Trophoblast cell (in vitro differentiated cells and primary cell): ENCODE measurements around the gene CRY1.

Experiments
- DNase-seq, 2 donors: peaks; one replicate each; pipeline ENCODE4 v3.0.0-alpha.2; 2016
- H2AFZ ChIP-seq: 2 replicates; pipeline ENCODE4 v1.6.1; 2013; ENCODE audit warnings: low read length, moderate library complexity, mild to moderate bottlenecking; ENCODE audit not compliant: insufficient read depth, poor library complexity
- H2AK5ac ChIP-seq: 2 replicates; pipeline ENCODE4 v1.6.1; 2013; ENCODE audit warnings: mild to moderate bottlenecking, low read length
- H2BK120ac ChIP-seq: 2 replicates; pipeline ENCODE4 v1.6.1; 2013; ENCODE audit warnings: low read length, mild to moderate bottlenecking, moderate library complexity; ENCODE audit not compliant: insufficient read depth, poor library complexity
- H2BK12ac ChIP-seq: 2 replicates; pipeline ENCODE4 v1.6.1; 2013; ENCODE audit warnings: mild to moderate bottlenecking, low read length, moderate library complexity
- H2BK5ac ChIP-seq: 2 replicates; pipeline ENCODE4 v1.6.1; 2013; ENCODE audit warnings: low read length, low read depth, moderate library complexity, mild to moderate bottlenecking; ENCODE audit not compliant: poor library complexity
- H3K14ac ChIP-seq: 2 replicates; pipeline ENCODE4 v1.6.1; 2013; ENCODE audit warnings: mild to moderate bottlenecking, low read length
- H3K18ac ChIP-seq: 2 replicates; pipeline ENCODE4 v1.6.1; 2013; ENCODE audit warnings: mild to moderate bottlenecking, low read length
- H3K23ac ChIP-seq: 2 replicates; pipeline ENCODE4 v1.6.1; 2013; ENCODE audit warnings: low read length
- H3K27ac ChIP-seq: 2 replicates; pipeline ENCODE4 v1.5.1; 2013; ENCODE audit warnings: low read depth, mild to moderate bottlenecking, inconsistent platforms, low read length, moderate library complexity
- H3K27me3 ChIP-seq: 2 replicates; pipeline ENCODE4 v1.6.1; 2013; ENCODE audit warnings: inconsistent platforms, mild to moderate bottlenecking, low read length, moderate library complexity; ENCODE audit not compliant: insufficient read depth
- H3K36me3 ChIP-seq, 2 experiments: 1 replicate in 1 of 2; 2 replicates in 1 of 2; pipeline ENCODE4 v1.6.1; 2013; ENCODE audit warnings: low read length in 2 of 2, mild to moderate bottlenecking in 2 of 2, moderate library complexity in 1 of 2; ENCODE audit not compliant: insufficient read depth in 2 of 2, control insufficient read depth in 1 of 2
- H3K4ac ChIP-seq: 2 replicates; pipeline ENCODE4 v1.6.1; 2013; ENCODE audit warnings: low read depth, mild to moderate bottlenecking, low read length, moderate library complexity
- H3K4me1 ChIP-seq, 2 experiments: 1 replicate in 1 of 2; 2 replicates in 1 of 2; pipeline ENCODE4 v1.6.1; 2013; ENCODE audit warnings: low read length in 2 of 2, mild to moderate bottlenecking in 2 of 2, moderate library complexity in 1 of 2; ENCODE audit not compliant: insufficient read depth in 2 of 2, control insufficient read depth in 1 of 2
- H3K4me2 ChIP-seq: 2 replicates; pipeline ENCODE4 v1.6.1; 2013; ENCODE audit warnings: inconsistent platforms, mild to moderate bottlenecking, low read length, moderate library complexity
- H3K4me3 ChIP-seq: 2 replicates; pipeline ENCODE4 v1.5.1; 2013; ENCODE audit warnings: mild to moderate bottlenecking, low read depth, low read length, inconsistent platforms
- H3K79me1 ChIP-seq: one replicate; pipeline ENCODE4 v1.6.1; 2013; ENCODE audit warnings: low read length
- H3K79me2 ChIP-seq: 2 replicates; pipeline ENCODE4 v1.6.1; 2013; ENCODE audit warnings: low read length, mild to moderate bottlenecking; ENCODE audit not compliant: control insufficient read depth, insufficient read depth, poor library complexity
- H3K9ac ChIP-seq: 2 replicates; pipeline ENCODE4 v1.6.1; 2013; ENCODE audit warnings: mild to moderate bottlenecking, low read length
- H3K9me3 ChIP-seq: 2 replicates; pipeline ENCODE4 v1.6.1; 2013; ENCODE audit warnings: low read depth, mild to moderate bottlenecking, control low read depth, inconsistent platforms, low read length; ENCODE audit not compliant: insufficient read depth
- H4K12ac ChIP-seq: 2 replicates; pipeline ENCODE4 v1.6.1; 2013; ENCODE audit warnings: low read depth, mild to moderate bottlenecking, low read length, moderate library complexity
- H4K8ac ChIP-seq: 2 replicates; pipeline ENCODE4 v1.6.1; 2013; ENCODE audit warnings: low read depth, mild to moderate bottlenecking, low read length, moderate library complexity
- H4K91ac ChIP-seq: one replicate; pipeline ENCODE4 v1.6.1; 2013; ENCODE audit warnings: low read depth, mild to moderate bottlenecking, low read length, moderate library complexity
- WGBS: extraction: QIAGEN DNeasy Blood & Tissue Kit; methylation state at CpG from one replicate; pipeline ENCODE4 v1.1.7; 2013; ENCODE audit warnings: missing lambda C conversion rate; ENCODE audit not compliant: insufficient read length, insufficient coverage; ENCODE audit errors: extremely low coverage; 5-methylcytosine and 5-hydroxymethylcytosine counted together

Gene CRY1

GRCh38 chr12:107122452-107122958 is 29.2 kb upstream of the CRY1 start:
- Histone ChIP-seq H3K27me3 (no peaks in the 10 kb centered on the region), H4K12ac (no peak overlapping the region), H2BK12ac (no peak overlapping the region), H3K27ac (no peak overlapping the region), H3K4me3 (no peak overlapping the region), H3K79me1 (no peaks in the 10 kb centered on the region), H3K9me3 (peaks cover 2% of the 10 kb centered on the region), H4K8ac (no peak overlapping the region), H3K36me3 (no peaks in the 10 kb centered on the region), H3K18ac (no peak overlapping the region), H3K14ac (no peak overlapping the region), H3K79me2 (no peaks in the 10 kb centered on the region), H3K23ac (no peak overlapping the region), H3K4me2 (no peak overlapping the region), H2BK120ac (no peak overlapping the region), H2BK5ac (no peak overlapping the region), H2AFZ (no peak overlapping the region), H2AK5ac (no peak overlapping the region), H4K91ac (no peak overlapping the region), H3K4ac (no peak overlapping the region), H3K9ac (no peak overlapping the region), H3K4me1 (no peaks in the 10 kb centered on the region)
- DNase-seq: no peak
- WGBS: no CpG with 5 or more reads among the region's 3 CpGs

- no peaks in the 10 kb centered on the region for H3K27me3 ChIP-seq
- no peak overlapping the region for H3K9ac ChIP-seq
- no peaks in the 10 kb centered on the region for H3K79me1 ChIP-seq
- H2BK12ac ChIP-seq: no peak overlapping the region
- no peak for DNase-seq
- no peaks in the 10 kb centered on the region for H3K79me2 ChIP-seq
- H3K4me2 ChIP-seq: no peak overlapping the region
- peaks cover 2% of the 10 kb centered on the region for H3K9me3 ChIP-seq
- no peaks in the 10 kb centered on the region for H3K4me1 ChIP-seq
- no peak overlapping the region for H3K14ac ChIP-seq
- no peak overlapping the region for H4K12ac ChIP-seq
- no peak overlapping the region for H2AK5ac ChIP-seq
- H4K91ac ChIP-seq: no peak overlapping the region
- no peak overlapping the region for H2BK5ac ChIP-seq
- no peak overlapping the region for H3K27ac ChIP-seq
- no peak overlapping the region for H3K23ac ChIP-seq
- no peak overlapping the region for H3K4me3 ChIP-seq
- H4K8ac ChIP-seq: no peak overlapping the region
- H3K36me3 ChIP-seq: no peaks in the 10 kb centered on the region
- H3K18ac ChIP-seq: no peak overlapping the region
- no peak overlapping the region for H2BK120ac ChIP-seq
- H2AFZ ChIP-seq: no peak overlapping the region
- no CpG with 5 or more reads among the region's 3 CpGs for WGBS
- no peak overlapping the region for H3K4ac ChIP-seq
Measured at GRCh38 chr12:107119091-107119490, 25.7 kb upstream of the CRY1 start.

GRCh38 chr12:107118624-107119023 is 25.3 kb upstream of the CRY1 start:
- H2AK5ac ChIP-seq: no peak overlapping the region
- H3K4me1 ChIP-seq: no peaks in the 10 kb centered on the region
- no peak overlapping the region for H3K4me2 ChIP-seq
- H4K12ac ChIP-seq: no peak overlapping the region
- no peak overlapping the region for H2BK5ac ChIP-seq
- H2BK12ac ChIP-seq: no peak overlapping the region
- H3K9me3 ChIP-seq: peaks cover 1% of the 10 kb centered on the region
- H3K36me3 ChIP-seq: no peaks in the 10 kb centered on the region
- H3K27me3 ChIP-seq: no peaks in the 10 kb centered on the region
- H4K91ac ChIP-seq: no peak overlapping the region
- no peaks in the 10 kb centered on the region for H3K79me1 ChIP-seq
- no peak overlapping the region for H3K4me3 ChIP-seq
- H3K27ac ChIP-seq: no peak overlapping the region
- H2BK120ac ChIP-seq: no peak overlapping the region
- H3K23ac ChIP-seq: no peak overlapping the region
- no peak overlapping the region for H3K9ac ChIP-seq
- no peak overlapping the region for H3K14ac ChIP-seq
- H3K4ac ChIP-seq: no peak overlapping the region
- no CpG with 5 or more reads among the region's 4 CpGs for WGBS
- H2AFZ ChIP-seq: no peak overlapping the region
- H4K8ac ChIP-seq: no peak overlapping the region
- no peak for DNase-seq
- H3K18ac ChIP-seq: no peak overlapping the region
- H3K79me2 ChIP-seq: no peaks in the 10 kb centered on the region

- no peak overlapping the region for H2AK5ac ChIP-seq
Measured at GRCh38 chr12:107115119-107115518, 21.8 kb upstream of the CRY1 start.

More at GRCh38 chr12:107115119-107115518, 21.8 kb upstream of the CRY1 start:
- Histone ChIP-seq H3K9me3 (no peaks in the 10 kb centered on the region), H4K91ac (no peak overlapping the region), H2AFZ (no peak overlapping the region), H3K79me2 (no peaks in the 10 kb centered on the region), H3K4ac (no peak overlapping the region), H3K4me3 (no peak overlapping the region), H3K79me1 (no peaks in the 10 kb centered on the region), H2BK5ac (no peak overlapping the region), H3K4me1 (no peaks in the 10 kb centered on the region), H3K18ac (no peak overlapping the region), H3K27me3 (no peaks in the 10 kb centered on the region), H2BK12ac (no peak overlapping the region), H4K8ac (no peak overlapping the region), H3K9ac (no peak overlapping the region), H2BK120ac (no peak overlapping the region), H3K27ac (no peak overlapping the region), H3K23ac (no peak overlapping the region), H3K36me3 (no peaks in the 10 kb centered on the region), H3K4me2 (no peak overlapping the region), H4K12ac (no peak overlapping the region), H3K14ac (no peak overlapping the region)
- DNase-seq: no peak
- no CpG with 5 or more reads among the region's 2 CpGs for WGBS
